Colonic mucosa (tissue), 4 donors: ENCODE data around the gene SPDYE4. TPM values are rescaled to one million over a fixed set of nuclear protein-coding genes. Genes with fewer than 3 reads are reported as not detected.

Experiments
- DNase-seq: peaks from one replicate; pipeline ENCODE4 v3.0.0-alpha.2; 2020
- H3K27ac ChIP-seq: fragments of 200-600 bp; one replicate; pipeline ENCODE4 v1.8.0; 2021
- H3K27me3 ChIP-seq: fragments of 200-600 bp; one replicate; pipeline ENCODE4 v1.8.0; 2021
- H3K36me3 ChIP-seq: fragments of 200-600 bp; one replicate; pipeline ENCODE4 v1.8.0; 2021
- H3K4me1 ChIP-seq: fragments of 200-600 bp; one replicate; pipeline ENCODE4 v1.8.0; 2021; ENCODE audit warnings: mild to moderate bottlenecking
- H3K4me3 ChIP-seq: fragments of 200-600 bp; one replicate; pipeline ENCODE4 v1.8.0; 2021
- H3K9ac ChIP-seq, 2 donors: one replicate each; pipeline ENCODE4 v1.7.0; 2013; ENCODE audit warnings: control low read depth in 2 of 2, low read depth in 2 of 2, low read length in 2 of 2
- H3K9me3 ChIP-seq: fragments of 200-600 bp; one replicate; pipeline ENCODE4 v1.8.0; 2021
- intact Hi-C: fragments of 100-400 bp; cut with DNase I; formaldehyde crosslinking; loops from one replicate; pipeline ENCODE4 v1.14.1; 2022
- total RNA-seq, 2 donors: library from RNA; stranded (reverse); fragmentation: NEBNext Ultra II Directional in 1 of 2; extraction: Animal tissue kit (Norgen Biotek cat#: 25700) in 1 of 2; gene quantifications; one replicate each; pipeline ENCODE4 v1.2.1, GENCODE V29; 2021
- TF ChIP-seq, protein P1 (sequence below): fragments of 200-600 bp; IDR thresholded peaks from one replicate; pipeline ENCODE4 v1.8.0; 2022; ENCODE audit warnings: antibody characterized with exemption, mild to moderate bottlenecking
- donor health status: healthy.
- donor health status: DM: no; HTN: no; CAD: no.
- donor health status: DM: no; HTN: no; CAD: no.

The SPDYE4 gene
- total RNA-seq, 2 donors from 2014 or later: not detected

GRCh38 chr17:8726941-8727555, 31.3 kb downstream of the SPDYE4 start:
- DNase-seq: no peak
- no peaks in the 10 kb centered on the region for H3K36me3 ChIP-seq
- TF ChIP-seq, protein P1, sequence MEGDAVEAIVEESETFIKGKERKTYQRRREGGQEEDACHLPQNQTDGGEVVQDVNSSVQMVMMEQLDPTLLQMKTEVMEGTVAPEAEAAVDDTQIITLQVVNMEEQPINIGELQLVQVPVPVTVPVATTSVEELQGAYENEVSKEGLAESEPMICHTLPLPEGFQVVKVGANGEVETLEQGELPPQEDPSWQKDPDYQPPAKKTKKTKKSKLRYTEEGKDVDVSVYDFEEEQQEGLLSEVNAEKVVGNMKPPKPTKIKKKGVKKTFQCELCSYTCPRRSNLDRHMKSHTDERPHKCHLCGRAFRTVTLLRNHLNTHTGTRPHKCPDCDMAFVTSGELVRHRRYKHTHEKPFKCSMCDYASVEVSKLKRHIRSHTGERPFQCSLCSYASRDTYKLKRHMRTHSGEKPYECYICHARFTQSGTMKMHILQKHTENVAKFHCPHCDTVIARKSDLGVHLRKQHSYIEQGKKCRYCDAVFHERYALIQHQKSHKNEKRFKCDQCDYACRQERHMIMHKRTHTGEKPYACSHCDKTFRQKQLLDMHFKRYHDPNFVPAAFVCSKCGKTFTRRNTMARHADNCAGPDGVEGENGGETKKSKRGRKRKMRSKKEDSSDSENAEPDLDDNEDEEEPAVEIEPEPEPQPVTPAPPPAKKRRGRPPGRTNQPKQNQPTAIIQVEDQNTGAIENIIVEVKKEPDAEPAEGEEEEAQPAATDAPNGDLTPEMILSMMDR: no peak
- no peaks in the 10 kb centered on the region for H3K4me1 ChIP-seq
- H3K27me3 ChIP-seq: no peaks in the 10 kb centered on the region
- H3K9me3 ChIP-seq: no peaks in the 10 kb centered on the region
- no peak overlapping the region for H3K27ac ChIP-seq
- intact Hi-C loops: no loop called here
- H3K4me3 ChIP-seq: no peak overlapping the region
- H3K9ac ChIP-seq: no peak overlapping the region

- TF ChIP-seq, protein P1: no peak
- H3K36me3 ChIP-seq: no peaks in the 10 kb centered on the region
- no peak overlapping the region for H3K9ac ChIP-seq
- H3K9me3 ChIP-seq: no peaks in the 10 kb centered on the region
- H3K27me3 ChIP-seq: no peaks in the 10 kb centered on the region
- H3K4me1 ChIP-seq: no peaks in the 10 kb centered on the region
- H3K4me3 ChIP-seq: no peak overlapping the region
- DNase-seq: no peak
- intact Hi-C loops: no loop called here
- H3K27ac ChIP-seq: no peak overlapping the region
Measured at GRCh38 chr17:8725881-8726876, 32.2 kb downstream of the SPDYE4 start.

- no peaks in the 10 kb centered on the region for H3K4me1 ChIP-seq
- no peak overlapping the region for H3K9ac ChIP-seq
- no peak overlapping the region for H3K27ac ChIP-seq
- H3K36me3 ChIP-seq: no peaks in the 10 kb centered on the region
- no peak overlapping the region for H3K4me3 ChIP-seq
- intact Hi-C loops: no loop called here
- TF ChIP-seq, protein P1: no peak
- no peaks in the 10 kb centered on the region for H3K27me3 ChIP-seq
- no peaks in the 10 kb centered on the region for H3K9me3 ChIP-seq
- no peak for DNase-seq
Measured at GRCh38 chr17:8724451-8724850, 33.9 kb downstream of the SPDYE4 start.

DNA sequence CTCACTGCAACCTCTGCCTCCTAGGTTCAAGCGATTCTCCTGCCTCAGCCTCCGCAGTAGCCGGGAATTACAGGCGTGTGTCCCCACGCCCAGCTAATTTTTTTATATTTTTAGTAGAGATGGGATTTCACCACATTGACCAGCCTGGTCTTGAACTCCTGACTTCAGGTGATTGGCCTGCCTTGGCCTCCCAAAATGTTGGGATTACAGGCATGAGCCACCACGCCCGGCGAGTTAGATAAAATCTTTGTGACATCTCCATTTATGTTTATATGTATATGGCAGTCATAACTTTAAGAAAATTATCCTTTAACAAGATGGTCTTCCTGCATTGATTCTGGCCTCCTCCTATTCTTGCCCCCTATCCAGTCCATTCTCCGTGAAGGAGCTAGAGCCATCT, 37.8 kb downstream of the SPDYE4 start:
- no peaks in the 10 kb centered on the region for H3K9me3 ChIP-seq
- H3K4me3 ChIP-seq: no peak overlapping the region
- no peaks in the 10 kb centered on the region for H3K4me1 ChIP-seq
- no peak overlapping the region for H3K9ac ChIP-seq
- TF ChIP-seq, protein P1: no peak
- H3K36me3 ChIP-seq: no peaks in the 10 kb centered on the region
- H3K27me3 ChIP-seq: no peaks in the 10 kb centered on the region
- no peak overlapping the region for H3K27ac ChIP-seq
- no peak for DNase-seq
- intact Hi-C loops: no loop called here

DNA sequence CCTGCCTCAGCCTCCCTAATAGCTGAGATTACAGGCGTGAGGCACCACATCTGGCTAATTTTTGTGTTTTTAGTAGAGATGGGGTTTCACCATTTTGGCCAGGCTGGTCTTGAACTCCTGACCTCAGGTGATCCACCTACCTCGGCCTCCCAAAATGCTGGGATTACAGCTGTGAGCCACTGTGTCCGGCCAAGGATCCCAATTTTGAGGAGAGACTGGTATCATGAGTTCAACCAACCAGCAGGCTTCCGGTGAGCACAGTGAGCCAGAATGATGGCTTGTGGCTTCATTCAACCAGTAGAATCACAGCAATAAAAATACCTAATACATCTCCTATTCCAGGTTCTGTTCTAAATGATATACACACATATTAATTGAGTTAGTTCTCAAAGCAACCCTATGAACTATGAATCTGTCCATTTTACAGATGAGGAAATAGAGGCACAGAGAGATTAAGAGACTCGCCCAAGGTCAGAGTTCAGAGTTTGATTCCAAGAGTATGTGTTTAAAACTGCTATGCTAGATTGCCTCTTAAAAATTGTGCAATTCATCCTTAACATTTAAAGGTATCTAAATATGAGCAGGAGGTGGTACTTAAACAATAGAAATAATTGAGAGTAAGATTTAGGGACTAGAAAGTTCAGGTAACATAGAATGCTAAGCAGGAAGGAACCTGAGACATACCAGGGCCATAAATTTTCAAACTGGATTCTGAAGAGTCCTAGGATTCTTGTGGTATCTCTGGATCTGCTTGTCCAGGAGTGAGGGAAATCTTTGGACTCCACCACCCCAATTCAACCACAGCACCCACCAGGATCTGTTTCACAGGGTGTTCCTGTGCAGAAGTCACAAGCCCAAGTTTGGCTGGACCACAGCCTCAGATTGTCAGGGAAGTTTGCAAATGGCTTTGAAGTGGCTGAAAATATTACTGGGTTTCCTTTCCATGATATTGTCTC, 38.8 kb downstream of the SPDYE4 start:
- no peak overlapping the region for H3K9ac ChIP-seq
- no peaks in the 10 kb centered on the region for H3K4me1 ChIP-seq
- H3K27me3 ChIP-seq: no peaks in the 10 kb centered on the region
- H3K36me3 ChIP-seq: no peaks in the 10 kb centered on the region
- TF ChIP-seq, protein P1: no peak
- intact Hi-C loops: no loop called here
- no peak overlapping the region for H3K27ac ChIP-seq
- no peak for DNase-seq
- no peaks in the 10 kb centered on the region for H3K9me3 ChIP-seq
- H3K4me3 ChIP-seq: no peak overlapping the region
